ENCODE data around the gene SSBP4. TPM values are rescaled to one million over a fixed set of nuclear protein-coding genes. Genes with fewer than 3 reads are reported as not detected.

SSBP4 gene
- total RNA-seq, 1 experiment from 2014 or later: 97.5 TPM

- H3K4me2 ChIP-seq (ENCODE audit: low read length): peak overlapping the region; percentile 56
- peak; percentile 13 for ATAC-seq
- no peaks in the 10 kb centered on the region for H3K36me3 ChIP-seq (ENCODE audit: low read depth, low read length)
- TF ChIP-seq CTCF (conservative IDR thresholded peaks at IDR 0.05; ENCODE audit: low read depth, low read length) (no peak), EZH2 (IDR thresholded peaks at IDR 0.05; ENCODE audit: low read length, unreplicated experiment) (no peak), EZH2phosphoT487 (IDR thresholded peaks at IDR 0.05; ENCODE audit: borderline replicate concordance, low read length) (no peak)
- H3K4me1 ChIP-seq (ENCODE audit: insufficient read depth, low read length): no peaks in the 10 kb centered on the region
- H2AFZ ChIP-seq (ENCODE audit: low read length): no peak overlapping the region
- H3K9ac ChIP-seq (ENCODE audit: low read length): no peak overlapping the region
- H3F3A ChIP-seq (ENCODE audit: low read length, unreplicated experiment): no peaks in the 10 kb centered on the region
- BruUV-seq (replicated peaks): no TSS peak
- DNase-seq: peak; percentile 38
- H3K27ac ChIP-seq (ENCODE audit: low read length): no peak overlapping the region
- H3K9me2 ChIP-seq (replicated peaks; ENCODE audit: low read length): no peaks in the 10 kb centered on the region
- CTCF ChIA-PET: no interaction called here
- POLR2A ChIA-PET (ENCODE audit: unreplicated experiment): no interaction called here
- no peaks in the 10 kb centered on the region for H3K79me2 ChIP-seq (ENCODE audit: low read length)
- no peaks in the 10 kb centered on the region for H3K9me3 ChIP-seq (ENCODE audit: low read length)
- no peaks in the 10 kb centered on the region for H3K27me3 ChIP-seq (ENCODE audit: low read length)
- peak overlapping the region; percentile 32; the same call in 1 of the 2 replicates for H3K4me3 ChIP-seq (ENCODE audit: low read length)
- intact Hi-C loops (cut with micrococcal nuclease): no loop called here
- no peaks in the 10 kb centered on the region for H4K20me1 ChIP-seq (ENCODE audit: low read length)
Measured at GRCh38 chr19:18436671-18437490, 17.7 kb downstream of the SSBP4 start.

GRCh38 chr19:18437491-18438330, 18.5 kb downstream of the SSBP4 start, which contains the start of gene ISYNA1:
Gene ISYNA1, minus strand, starts transcription at chr19:18438133. Its CDS starts 154 bp downstream, at chr19:18437979.
- DNase-seq (peak; percentile 28), ATAC-seq (peak; percentile 26)
- intact Hi-C loops (cut with micrococcal nuclease): no loop called here
- Histone ChIP-seq H3F3A (ENCODE audit: low read length, unreplicated experiment) (no peaks in the 10 kb centered on the region), H3K27ac (ENCODE audit: low read length) (no peak within 1 kb of the TSS), H3K4me2 (ENCODE audit: low read length) (peak within 1 kb of the TSS; percentile 89), H3K4me1 (ENCODE audit: insufficient read depth, low read length) (no peaks in the 10 kb centered on the region), H4K20me1 (ENCODE audit: low read length) (no peaks in the 10 kb centered on the region), H3K9ac (ENCODE audit: low read length) (no peak within 1 kb of the TSS), H3K79me2 (ENCODE audit: low read length) (no peaks in the 10 kb centered on the region), H3K27me3 (ENCODE audit: low read length) (no peaks in the 10 kb centered on the region), H3K36me3 (ENCODE audit: low read depth, low read length) (peaks cover under 1% of the 10 kb centered on the region; the same call in 1 of the 2 replicates), H3K4me3 (ENCODE audit: low read length) (peak within 1 kb of the TSS; percentile 64), H3K9me2 (replicated peaks; ENCODE audit: low read length) (no peaks in the 10 kb centered on the region), H2AFZ (ENCODE audit: low read length) (peak within 1 kb of the TSS; percentile 57; the same call in 1 of the 2 replicates), H3K9me3 (ENCODE audit: low read length) (no peaks in the 10 kb centered on the region)
- ChIA-PET CTCF (no interaction called here), POLR2A (ENCODE audit: unreplicated experiment) (no interaction called here)
- no peak for TF ChIP-seq EZH2 (IDR thresholded peaks at IDR 0.05; ENCODE audit: low read length, unreplicated experiment)
- TF ChIP-seq CTCF (conservative IDR thresholded peaks at IDR 0.05; ENCODE audit: low read depth, low read length): no peak
- TF ChIP-seq EZH2phosphoT487 (IDR thresholded peaks at IDR 0.05; ENCODE audit: borderline replicate concordance, low read length): no peak
- BruUV-seq (replicated peaks): no TSS peak

Measured in PC-3 (cell line).